Erythroblast (primary cell): Measurements from ENCODE around the gene RPL5.

Experiments
- DNase-seq, 2 experiments: peaks; one replicate each; lab custom pipeline; 2025; lab: John Stamatoyannopoulos, UW
- GATA1 ChIP-seq: IDR thresholded peaks from 2 replicates; pipeline ENCODE4 v1.6.1; 2011; ENCODE audit warnings: low read depth, mild to moderate bottlenecking, control low read depth, low read length, moderate library complexity
- POLR2A ChIP-seq: IDR thresholded peaks from 2 replicates; pipeline ENCODE4 v1.6.1; 2011; ENCODE audit warnings: mild to moderate bottlenecking, low read length

Gene RPL5

GRCh38 chr1:92881391-92881790, 49.6 kb downstream of the RPL5 start:
- TF ChIP-seq POLR2A (no peak), GATA1 (no peak)
- no peak for DNase-seq

GRCh38 chr1:92882819-92883218, 51.0 kb downstream of the RPL5 start:
- DNase-seq: no peak
- TF ChIP-seq GATA1: no peak
- TF ChIP-seq POLR2A: no peak

- DNase-seq: no peak
- no peak for TF ChIP-seq GATA1
- no peak for TF ChIP-seq POLR2A
These were observed 51.5 kb downstream of the RPL5 start for GRCh38 chr1:92883297-92883696.

GRCh38 chr1:92884195-92884594, 52.4 kb downstream of the RPL5 start:
- TF ChIP-seq POLR2A: no peak
- TF ChIP-seq GATA1: no peak
- no peak for DNase-seq

- TF ChIP-seq POLR2A (no peak), GATA1 (no peak)
These were observed 55.1 kb downstream of the RPL5 start for GRCh38 chr1:92886886-92887419.

GRCh38 chr1:92887465-92887864, 55.6 kb downstream of the RPL5 start:
- DNase-seq: no peak
- no peak for TF ChIP-seq GATA1
- no peak for TF ChIP-seq POLR2A

More at GRCh38 chr1:92886886-92887419, 55.1 kb downstream of the RPL5 start:
- DNase-seq: no peak
